H9 (cell line): ENCODE results near the gene SRPK2. TPM values are rescaled to one million over a fixed set of nuclear protein-coding genes. Genes with fewer than 3 reads are reported as not detected.

ENCODE experiments used
- DNase-seq: peaks from one replicate; pipeline ENCODE4 v3.0.0-alpha.2; 2017
- H2AFZ ChIP-seq: one replicate; pipeline ENCODE4 v1.6.1; 2013; ENCODE audit warnings: mild to moderate bottlenecking, low read length, control low read depth, moderate library complexity
- H2AK5ac ChIP-seq: 2 replicates; pipeline ENCODE4 v1.6.1; 2013; ENCODE audit warnings: low read length, control low read depth, mixed read lengths; ENCODE audit not compliant: insufficient read length
- H2BK120ac ChIP-seq: one replicate; pipeline ENCODE4 v1.6.1; 2013; ENCODE audit warnings: low read depth, mild to moderate bottlenecking, low read length, control low read depth, inconsistent platforms; ENCODE audit not compliant: poor library complexity, severe bottlenecking
- H2BK12ac ChIP-seq: 2 replicates; pipeline ENCODE4 v1.6.1; 2013; ENCODE audit warnings: low read length, control low read depth, mixed read lengths, low read depth; ENCODE audit not compliant: insufficient read length
- H2BK15ac ChIP-seq: 2 replicates; pipeline ENCODE4 v1.6.1; 2013; ENCODE audit warnings: low read depth, low read length, control low read depth
- H2BK20ac ChIP-seq: one replicate; pipeline ENCODE4 v1.6.1; 2013; ENCODE audit warnings: low read depth, mild to moderate bottlenecking, low read length, control low read depth, inconsistent platforms; ENCODE audit not compliant: poor library complexity, severe bottlenecking
- H2BK5ac ChIP-seq: 2 replicates; pipeline ENCODE4 v1.6.1; 2013; ENCODE audit warnings: low read length, control low read depth, mixed read lengths; ENCODE audit not compliant: insufficient read length
- H3K14ac ChIP-seq: 2 replicates; pipeline ENCODE4 v1.6.1; 2013; ENCODE audit warnings: low read length, control low read depth; ENCODE audit not compliant: insufficient read depth
- H3K18ac ChIP-seq: 2 replicates; pipeline ENCODE4 v1.6.1; 2013; ENCODE audit warnings: low read depth, mild to moderate bottlenecking, mixed read lengths, low read length, control low read depth; ENCODE audit not compliant: insufficient read length
- H3K23ac ChIP-seq: 2 replicates; pipeline ENCODE4 v1.6.1; 2013; ENCODE audit warnings: low read length, control low read depth, mixed read lengths, low read depth; ENCODE audit not compliant: insufficient read length
- H3K23me2 ChIP-seq: 2 replicates; pipeline ENCODE4 v1.6.1; 2013; ENCODE audit warnings: low read depth, mild to moderate bottlenecking, mixed read lengths, low read length, control low read depth; ENCODE audit not compliant: insufficient read length, poor library complexity, severe bottlenecking
- H3K27ac ChIP-seq: 2 replicates; pipeline ENCODE4 v1.5.1; 2013; ENCODE audit warnings: low read length, control low read depth, mixed read lengths, low read depth; ENCODE audit not compliant: insufficient read length
- H3K27me3 ChIP-seq: 2 replicates; pipeline ENCODE4 v1.6.1; 2013; ENCODE audit warnings: low read length, control low read depth, inconsistent platforms; ENCODE audit not compliant: insufficient read depth
- H3K4ac ChIP-seq: 2 replicates; pipeline ENCODE4 v1.6.1; 2013; ENCODE audit warnings: low read depth, mild to moderate bottlenecking, control low read depth, inconsistent platforms, low read length, moderate library complexity
- H3K4me1 ChIP-seq: 2 replicates; pipeline ENCODE4 v1.6.1; 2013; ENCODE audit warnings: low read length, control low read depth, inconsistent platforms; ENCODE audit not compliant: insufficient read depth
- H3K4me2 ChIP-seq: 2 replicates; pipeline ENCODE4 v1.6.1; 2013; ENCODE audit warnings: low read length, control low read depth, mixed read lengths; ENCODE audit not compliant: insufficient read length, insufficient read depth
- H3K56ac ChIP-seq: 2 replicates; pipeline ENCODE4 v1.6.1; 2013; ENCODE audit warnings: low read depth, mild to moderate bottlenecking, mixed read lengths, low read length, control low read depth; ENCODE audit not compliant: insufficient read length
- H3K79me1 ChIP-seq: 2 replicates; pipeline ENCODE4 v1.6.1; 2013; ENCODE audit warnings: low read depth, mild to moderate bottlenecking, moderate library complexity, low read length, control low read depth, inconsistent platforms; ENCODE audit not compliant: insufficient read depth, poor library complexity, severe bottlenecking
- H3K79me2 ChIP-seq: 2 replicates; pipeline ENCODE4 v1.6.1; 2013; ENCODE audit warnings: low read length, control low read depth, inconsistent platforms; ENCODE audit not compliant: insufficient read depth
- H3K9ac ChIP-seq: 2 replicates; pipeline ENCODE4 v1.6.1; 2013; ENCODE audit warnings: low read length, control low read depth, mixed read lengths; ENCODE audit not compliant: insufficient read length; ENCODE audit errors: extremely low read depth
- H3K9me3 ChIP-seq: one replicate; pipeline ENCODE4 v1.6.1; 2013; ENCODE audit warnings: low read depth, low read length, inconsistent platforms; ENCODE audit not compliant: control insufficient read depth
- H3T11ph ChIP-seq: one replicate; pipeline ENCODE4 v1.6.1; 2013; ENCODE audit warnings: mild to moderate bottlenecking, low read length, control low read depth, inconsistent platforms
- H4K20me1 ChIP-seq: one replicate; pipeline ENCODE4 v1.6.1; 2013; ENCODE audit not compliant: control insufficient read depth, insufficient read length, insufficient read depth
- H4K5ac ChIP-seq: 2 replicates; pipeline ENCODE4 v1.6.1; 2013; ENCODE audit warnings: low read depth, mild to moderate bottlenecking, mixed read lengths, low read length, control low read depth; ENCODE audit not compliant: insufficient read length
- H4K8ac ChIP-seq: replicated peaks from 2 replicates; pipeline ENCODE4 v1.6.1; 2013; ENCODE audit warnings: low read length, control low read depth, mixed read lengths, low read depth; ENCODE audit not compliant: insufficient read length
- H4K91ac ChIP-seq: 2 replicates; pipeline ENCODE4 v1.6.1; 2013; ENCODE audit warnings: low read depth, mild to moderate bottlenecking, moderate library complexity, mixed read lengths, low read length, control low read depth; ENCODE audit not compliant: insufficient read length
- H3K27ac Mint-ChIP-seq, 3 experiments: 2 replicates in 2 of 3; 3 replicates in 1 of 3; pipeline ENCODE4 v1.8.0; 2020 to 2021; ENCODE audit warnings: mixed read lengths in 3 of 3, mild to moderate bottlenecking in 1 of 3, moderate library complexity in 1 of 3
- H3K27me3 Mint-ChIP-seq: 2 replicates; pipeline ENCODE4 v1.8.0; 2021; ENCODE audit warnings: low read depth, mild to moderate bottlenecking, moderate library complexity, mixed read lengths
- H3K36me3 Mint-ChIP-seq, 3 experiments: 2 replicates in 2 of 3; 3 replicates in 1 of 3; pipeline ENCODE4 v1.8.0; 2020 to 2021; ENCODE audit warnings: low read depth in 3 of 3, mixed read lengths in 3 of 3; ENCODE audit not compliant: insufficient read depth in 1 of 3
- H3K4me1 Mint-ChIP-seq, 2 experiments: 2 replicates each; pipeline ENCODE4 v1.8.0; 2020; ENCODE audit warnings: mixed read lengths in 2 of 2
- H3K4me3 Mint-ChIP-seq, 2 experiments: 2 replicates in 1 of 2; 3 replicates in 1 of 2; pipeline ENCODE4 v1.8.0; 2020 to 2021; ENCODE audit warnings: mild to moderate bottlenecking in 2 of 2, mixed read lengths in 2 of 2, moderate library complexity in 1 of 2
- H3K9me3 Mint-ChIP-seq, 2 experiments: 2 replicates in 1 of 2; 3 replicates in 1 of 2; pipeline ENCODE4 v1.8.0; 2020; ENCODE audit warnings: mild to moderate bottlenecking in 2 of 2, mixed read lengths in 2 of 2, moderate library complexity in 1 of 2
- CTCF ChIP-seq: fragments of 200-600 bp; sonication (generic); conservative IDR thresholded peaks from 3 replicates; pipeline ENCODE4 v1.8.0; 2021; ENCODE audit warnings: antibody characterized with exemption, mild to moderate bottlenecking
- WGBS: extraction: QIAGEN DNeasy Blood & Tissue Kit; methylation state at CpG from one replicate; pipeline ENCODE4 v1.1.7; 2013; ENCODE audit warnings: missing lambda C conversion rate, low lambda C conversion rate, mixed read lengths; ENCODE audit not compliant: insufficient read length; ENCODE audit errors: extremely low coverage; 5-methylcytosine and 5-hydroxymethylcytosine counted together
- long read RNA-seq: library from polyadenylated mRNA; unstranded; transcript quantifications from one replicate; pipeline ENCODE4 v2.0.0, GENCODE V29; 2020
- total RNA-seq: library from RNA; stranded (reverse); gene quantifications from 2 replicates; pipeline ENCODE4 v1.2.1, GENCODE V29; 2021

The SRPK2 gene
- total RNA-seq, result 40.4 and 41.1 TPM in 2 replicates
- long read RNA-seq, partial matches to known transcripts, result 58 of 72 reads
- long read RNA-seq, other reads (novel, unspliced or antisense), result 11 of 72 reads

- no peak within 1 kb of the TSS for H4K8ac ChIP-seq
- no peaks in the 10 kb centered on the region; the same call in 1 of the 2 replicates for H3K27me3 Mint-ChIP-seq
- no peaks in the 10 kb centered on the region for H3K4me1 ChIP-seq
- no peak within 1 kb of the TSS for H4K91ac ChIP-seq
- H2BK20ac ChIP-seq, result no peak within 1 kb of the TSS
- no peak within 1 kb of the TSS for H3T11ph ChIP-seq
- peaks cover 6% of the 10 kb centered on the region for H3K79me1 ChIP-seq
- no peaks in the 10 kb centered on the region for H3K9me3 ChIP-seq
- peak within 1 kb of the TSS; percentile 64 for H3K18ac ChIP-seq
- H3K27me3 ChIP-seq, result no peaks in the 10 kb centered on the region
- H3K23ac ChIP-seq, result no peak within 1 kb of the TSS
- H2BK5ac ChIP-seq, result no peak within 1 kb of the TSS
- no peak within 1 kb of the TSS for H2AFZ ChIP-seq
- H3K23me2 ChIP-seq, result peaks cover 6% of the 10 kb centered on the region
- no peak within 1 kb of the TSS for H2BK12ac ChIP-seq
- peak within 1 kb of the TSS; percentile 80 for H3K14ac ChIP-seq
- H2BK120ac ChIP-seq, result peak within 1 kb of the TSS; percentile 19
- peak within 1 kb of the TSS in 2 of 3 experiments; percentile 96 to 97; a peak in 3 of 7 replicates for H3K27ac Mint-ChIP-seq
- H3K27ac ChIP-seq, result no peak within 1 kb of the TSS
- H3K9me3 Mint-ChIP-seq, result peaks cover 2 to 3% of the 10 kb centered on the region in 2 experiments; a peak in 3 of 5 replicates
- H3K9ac ChIP-seq, result peak within 1 kb of the TSS; percentile 75
- H4K5ac ChIP-seq, result no peak within 1 kb of the TSS
- TF ChIP-seq CTCF, result no peak
- H3K56ac ChIP-seq, result no peak within 1 kb of the TSS
- peak; percentile 85 for DNase-seq
- peaks cover 8% of the 10 kb centered on the region; the same call in 1 of the 2 replicates for H3K79me2 ChIP-seq
- peaks cover 9 to 17% of the 10 kb centered on the region in 2 experiments for H3K4me1 Mint-ChIP-seq
- H2BK15ac ChIP-seq, result no peak within 1 kb of the TSS; the same call in 1 of the 2 replicates
- H3K36me3 Mint-ChIP-seq, result peaks cover 5 to 8% (median 7%) of the 10 kb centered on the region in 3 experiments
- H3K4me2 ChIP-seq, result peak within 1 kb of the TSS; percentile 91
- H3K4me3 Mint-ChIP-seq, result peak within 1 kb of the TSS; percentile 91 to 96
- no peak within 1 kb of the TSS for H2AK5ac ChIP-seq
- no peaks in the 10 kb centered on the region for H4K20me1 ChIP-seq
- H3K4ac ChIP-seq, result no peak within 1 kb of the TSS; the same call in 1 of the 2 replicates
- WGBS, result no CpG with 5 or more reads among the region's 113 CpGs
Measured at GRCh38 chr7:105388356-105389087, at the start of gene SRPK2. Gene SRPK2 (minus strand): TSS chr7:105388921.
